HT-29 (cell line): ENCODE data around the gene FBXL13. TPM values are rescaled to one million over a fixed set of nuclear protein-coding genes. Genes with fewer than 3 reads are reported as not detected.
"Not testable (repeated sequence)": the region's sequence is repeated elsewhere in the genome, so short reads cannot be mapped to it uniquely, and the experiment has no call there.

Experiments used
- DNase-seq: peaks from one replicate; pipeline ENCODE4 v3.0.0-alpha.2; 2015; ENCODE audit warnings: low spot score
- total RNA-seq: library from RNA; depleted of rRNA; stranded (reverse); fragments of >200 nt; shearing (Covaris generic); gene quantifications from 2 replicates; pipeline ENCODE4 v1.2.3, GENCODE V29; 2014

Gene FBXL13
- total RNA-seq, 1 experiment from 2014 or later: 0.48 TPM

GRCh38 chr7:102859084-102859798 lies 215.4 kb downstream of the FBXL13 start:
- no peak for DNase-seq

- no peak for DNase-seq
Measured at GRCh38 chr7:102856036-102856435, 218.6 kb downstream of the FBXL13 start.

GRCh38 chr7:102849538-102849937 lies 225.1 kb downstream of the FBXL13 start:
- no peak for DNase-seq

GRCh38 chr7:102849079-102849478 lies 225.5 kb downstream of the FBXL13 start:
- DNase-seq: no peak

GRCh38 chr7:102845346-102845745 lies 229.2 kb downstream of the FBXL13 start:
- no peak for DNase-seq

- no peak for DNase-seq
Measured at GRCh38 chr7:102843850-102844249, 230.7 kb downstream of the FBXL13 start.

DNA sequence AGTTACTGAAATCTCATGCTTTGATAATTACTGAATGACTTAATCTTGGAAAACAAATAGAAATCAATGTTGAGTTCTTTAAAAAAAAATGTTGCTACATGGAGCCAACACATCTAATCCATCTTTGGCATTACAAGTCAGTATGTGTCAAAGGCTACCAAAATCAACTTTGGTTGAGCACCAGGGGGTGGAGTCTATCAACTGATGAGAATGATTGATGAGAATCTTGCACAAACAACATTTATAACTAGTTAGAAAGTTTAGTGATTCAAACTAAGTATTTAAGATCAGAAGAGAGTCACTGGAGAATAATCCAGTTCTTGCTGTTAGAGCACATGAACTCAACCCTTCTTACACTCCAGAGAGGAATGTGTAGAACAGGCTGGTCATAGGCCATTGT lies 232.3 kb downstream of the FBXL13 start:
- DNase-seq: no peak

GRCh38 chr7:102841290-102841689 lies 233.3 kb downstream of the FBXL13 start:
- DNase-seq: no peak

DNA sequence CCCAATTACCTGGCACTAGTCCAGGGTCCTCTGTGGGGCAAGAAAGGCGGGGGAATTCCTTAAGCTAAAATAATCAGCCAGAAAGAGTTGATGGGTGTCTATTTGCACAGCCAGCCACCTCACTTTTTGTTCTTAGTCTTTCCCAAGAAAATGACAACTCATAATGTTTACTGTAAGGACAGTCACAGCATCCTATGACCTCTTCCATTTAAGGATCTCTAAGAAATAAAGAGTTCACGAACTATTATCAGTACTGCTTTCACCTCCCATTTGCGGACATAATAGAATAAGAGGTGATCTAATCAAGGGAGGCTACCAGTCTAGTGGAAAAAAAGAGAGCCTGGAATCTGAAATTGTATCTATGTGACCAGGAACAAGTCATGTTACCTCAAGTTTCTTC lies 234.2 kb downstream of the FBXL13 start:
- no peak for DNase-seq

- not testable (repeated sequence) for DNase-seq
Measured at GRCh38 chr7:102838572-102839101, 236.0 kb downstream of the FBXL13 start.

DNA sequence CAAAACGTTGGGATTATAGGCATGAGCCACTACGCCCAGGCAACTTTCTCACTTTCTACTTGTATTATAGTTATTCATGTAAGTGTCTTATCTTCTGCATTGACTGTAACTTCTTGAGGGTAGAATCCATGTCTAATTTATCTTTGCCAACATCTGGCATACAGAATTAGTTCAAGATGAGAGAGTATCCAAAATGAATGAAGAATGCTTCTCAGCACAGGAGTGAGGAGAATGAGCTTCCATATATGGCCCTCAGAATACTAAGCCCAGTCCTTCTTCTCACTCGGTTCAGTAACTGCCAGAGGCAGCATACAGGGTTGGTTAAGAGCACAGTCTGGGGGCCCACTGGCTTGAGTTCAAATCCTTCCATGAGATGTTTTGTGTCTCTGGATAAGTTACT lies 236.8 kb downstream of the FBXL13 start:
- no peak for DNase-seq

DNA sequence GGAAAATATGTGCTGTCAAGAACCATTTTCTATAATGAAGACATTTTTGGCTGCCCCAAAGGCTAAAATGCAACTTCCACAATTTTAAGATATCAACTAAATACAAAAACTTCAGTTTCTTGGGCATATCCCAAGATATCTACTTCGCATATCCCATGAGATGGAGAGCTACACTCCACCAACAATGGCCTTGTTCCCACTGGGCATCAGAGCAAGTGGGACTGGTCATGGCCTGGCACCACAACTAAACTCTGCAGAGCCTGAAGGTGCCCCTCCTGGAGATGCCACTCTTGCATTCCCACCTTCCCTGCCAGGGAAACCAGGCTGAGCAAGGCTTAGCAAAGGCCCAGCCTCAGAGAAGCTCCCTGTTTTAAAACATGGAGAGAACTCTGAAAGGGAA lies 237.6 kb downstream of the FBXL13 start:
- DNase-seq: no peak

- DNase-seq: no peak
Measured at GRCh38 chr7:102836191-102836919, 238.2 kb downstream of the FBXL13 start.

DNA sequence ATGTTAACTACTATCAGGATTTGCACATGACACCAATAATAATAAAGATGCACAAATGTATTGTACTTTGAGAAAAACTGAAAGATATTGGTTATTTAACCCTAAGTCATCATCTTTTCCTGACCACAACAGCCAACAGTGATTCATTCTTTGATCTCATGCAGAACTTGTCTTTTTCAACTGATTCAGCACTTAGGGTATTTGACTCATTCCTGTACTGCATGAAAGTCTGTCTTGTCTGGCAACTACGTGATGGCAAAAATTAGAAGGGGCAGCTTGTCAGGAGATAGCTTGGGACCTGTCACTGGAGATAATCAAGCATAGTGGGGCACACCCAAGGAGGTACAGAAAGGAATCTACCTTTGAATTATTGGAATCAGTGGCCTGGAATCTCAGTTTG lies 239.6 kb downstream of the FBXL13 start:
- DNase-seq: no peak

DNA sequence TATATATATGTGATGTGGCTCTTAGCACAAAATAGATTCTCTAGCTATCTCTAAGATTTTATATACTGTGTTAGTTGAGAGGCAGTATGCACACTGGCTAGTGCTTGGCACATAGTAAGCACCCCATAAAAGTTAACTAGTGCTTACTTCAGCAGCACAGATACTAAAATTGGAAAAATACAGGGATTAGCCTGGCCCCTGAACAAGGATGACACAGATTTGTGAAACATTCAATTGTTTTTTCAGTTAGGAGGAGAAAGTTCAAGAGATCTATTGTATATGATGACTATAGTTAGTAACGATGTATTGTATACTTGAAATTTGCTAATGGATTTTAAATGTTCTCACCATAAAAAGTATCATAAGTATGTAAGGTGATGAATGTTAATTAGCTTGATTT lies 240.1 kb downstream of the FBXL13 start:
- no peak for DNase-seq

- DNase-seq: no peak
Measured at GRCh38 chr7:102833343-102833742, 241.3 kb downstream of the FBXL13 start.

GRCh38 chr7:102832674-102833073 lies 241.9 kb downstream of the FBXL13 start:
- DNase-seq: no peak

GRCh38 chr7:102830197-102830596 lies 244.4 kb downstream of the FBXL13 start:
- DNase-seq: no peak

GRCh38 chr7:102829075-102829474 lies 245.5 kb downstream of the FBXL13 start:
- no peak for DNase-seq

GRCh38 chr7:102828286-102828685 lies 246.3 kb downstream of the FBXL13 start:
- DNase-seq: no peak

- no peak for DNase-seq
Measured at GRCh38 chr7:102823390-102824119, 251.0 kb downstream of the FBXL13 start.
